Esophagus squamous epithelium (tissue), 4 donors: ENCODE measurements around the gene FOXL1.

ENCODE experiments used
- CTCF ChIP-seq, 6 experiments: fragments of 450-650 bp in 4 of 6; fragments of 200-600 bp in 2 of 6; sonication (generic) in 2 of 6; IDR thresholded peaks; one replicate each; pipeline ENCODE4 v1.5.1; 2016 to 2019; ENCODE audit warnings: antibody characterized with exemption in 6 of 6, mild to moderate bottlenecking in 4 of 6, moderate library complexity in 4 of 6
- POLR2A ChIP-seq, 4 donors: fragments of 450-650 bp; IDR thresholded peaks; one replicate each; pipeline ENCODE4 v1.6.1; 2017; ENCODE audit warnings: antibody characterized with exemption in 4 of 4, mild to moderate bottlenecking in 4 of 4, moderate library complexity in 3 of 4

GRCh38 chr16:86540894-86541293 is 37.5 kb upstream of the FOXL1 start:
- TF ChIP-seq CTCF (IDR thresholded peaks at IDR 0.05) (no peak), POLR2A (IDR thresholded peaks at IDR 0.05) (no peak)
